Heart left ventricle (tissue), 16 donors: ENCODE data around the gene ACADVL. TPM values are rescaled to one million over a fixed set of nuclear protein-coding genes. Genes with fewer than 3 reads are reported as not detected.
A peak's percentile ranks its signal among the peaks of the same experiment; 100 is the strongest.

Source experiments
- ATAC-seq, 4 donors: fragments of 200-7000 bp; cut with Tn5 transposase; one replicate each; pipeline ENCODE4 v1.9.1; 2020 to 2022; ENCODE audit warnings: moderate library complexity in 4 of 4, mild to moderate bottlenecking in 3 of 4, moderate number of reproducible peaks in 1 of 4
- DNase-seq, 5 donors: peaks; one replicate each; pipeline ENCODE4 v3.0.0-alpha.2; 2020
- H3K27ac ChIP-seq, 12 donors: fragments of 200-600 bp; sonication (generic) in 4 of 12; one replicate each; pipeline versions ENCODE4 v1.5.0 to v1.8.0; 2016 to 2022; ENCODE audit warnings: mild to moderate bottlenecking in 2 of 12
- H3K27me3 ChIP-seq, 9 donors: fragments of 200-600 bp; sonication (generic) in 2 of 9; one replicate each; pipeline versions ENCODE4 v1.5.1 to v1.8.0; 2016 to 2022; ENCODE audit warnings: mild to moderate bottlenecking in 3 of 9
- H3K36me3 ChIP-seq, 9 donors: fragments of 200-600 bp; sonication (generic) in 2 of 9; one replicate each; pipeline versions ENCODE4 v1.5.0 to v1.8.0; 2018 to 2022; ENCODE audit warnings: mild to moderate bottlenecking in 2 of 9
- H3K4me1 ChIP-seq, 12 donors: fragments of 200-600 bp; sonication (generic) in 4 of 12; one replicate each; pipeline versions ENCODE4 v1.5.0 to v1.8.0; 2016 to 2022; ENCODE audit warnings: mild to moderate bottlenecking in 3 of 12
- H3K4me3 ChIP-seq, 12 donors: fragments of 200-600 bp; sonication (generic) in 4 of 12; one replicate each; pipeline versions ENCODE4 v1.5.0 to v1.8.0; 2017 to 2022; ENCODE audit warnings: mild to moderate bottlenecking in 9 of 12, moderate library complexity in 4 of 12
- H3K9me3 ChIP-seq, 12 donors: fragments of 200-600 bp; sonication (generic) in 4 of 12; one replicate each; pipeline versions ENCODE4 v1.5.0 to v1.8.0; 2016 to 2022; ENCODE audit warnings: mild to moderate bottlenecking in 1 of 12
- CTCF ChIP-seq, 12 donors: fragments of 200-600 bp; sonication (generic) in 4 of 12; IDR thresholded peaks; one replicate each; pipeline versions ENCODE4 v1.5.0 to v1.8.0; 2018 to 2022; ENCODE audit warnings: antibody characterized with exemption in 12 of 12, mild to moderate bottlenecking in 5 of 12
- POLR2A ChIP-seq, 2 donors: fragments of 450-650 bp; IDR thresholded peaks; one replicate each; pipeline ENCODE4 v1.6.1; 2017; ENCODE audit warnings: antibody characterized with exemption in 2 of 2, mild to moderate bottlenecking in 2 of 2, moderate library complexity in 2 of 2
- WGBS, 4 donors: extraction: QIAGEN DNeasy Blood & Tissue Kit in 2 of 4; methylation state at CpG; one replicate each; pipeline versions ENCODE4 v1.1.5 to v1.1.7; 2013 to 2018; 5-methylcytosine and 5-hydroxymethylcytosine counted together
- intact Hi-C, 10 donors: fragments of 100-400 bp; cut with DNase I; formaldehyde crosslinking; loops; one replicate each; pipeline versions ENCODE4 v1.11.1 to v1.14.2; 2022
- polyA plus RNA-seq, 2 donors: library from polyadenylated mRNA; stranded (reverse); fragments of 200-250 nt; gene quantifications; one replicate each; pipeline ENCODE4 v1.2.3, GENCODE V29; 2013
- total RNA-seq, 9 donors: library from RNA; depleted of rRNA in 2 of 9; stranded (reverse); fragments of >200 nt in 2 of 9; fragmentation: NEBNext Ultra II Directional in 3 of 9; extraction: Animal tissue kit (Norgen Biotek cat#: 25700) in 3 of 9; gene quantifications; one replicate each; pipeline versions ENCODE4 v1.1.0 to v1.2.4, GENCODE V29; 2016 to 2023
- donor health status: ischemic (EF 13 %, LVEDD 7.1; RV severe dilation, severe dysfunction).
- donor health status: healthy with polysubstance abuse.
- donor health status: DM: no; HTN: yes; CAD: no.
- donor health status: DM: no; HTN: no; CAD: no.
- donor health status: ischemic (EF 25% LVEDD 6.9; RV normal size, moderate dysfunction).
- donor health status: ischemic (EF 25% LVEDD 5.7; RV mildly dilated, moderate dysfunction).
- donor health status: healthy.
- donor health status: DM: yes; HTN: yes; CAD: no.
- donor health status: ischemic (EF 35%, LVEDD 5.7; RV mildly dilated, moderate dysfunction).
- donor health status: nonischemic (EF 11% LVEDD 7.7; RV severe dilation, severe dysfunction).
- donor health status: DM: yes; HTN: yes; CAD: no.
- donor health status: PGD.
- donor health status: ischemic (EF 29% LVEDD 5.4; RV normal size, mild dysfunction).
- donor health status: nonischemic (EF 23%, LVEDD 6.1; RV moderate dilation, normal function).

The ACADVL gene
- total and polyA plus RNA-seq, 11 donors = 601 to 2,758 (median 1,385) TPM

DNA sequence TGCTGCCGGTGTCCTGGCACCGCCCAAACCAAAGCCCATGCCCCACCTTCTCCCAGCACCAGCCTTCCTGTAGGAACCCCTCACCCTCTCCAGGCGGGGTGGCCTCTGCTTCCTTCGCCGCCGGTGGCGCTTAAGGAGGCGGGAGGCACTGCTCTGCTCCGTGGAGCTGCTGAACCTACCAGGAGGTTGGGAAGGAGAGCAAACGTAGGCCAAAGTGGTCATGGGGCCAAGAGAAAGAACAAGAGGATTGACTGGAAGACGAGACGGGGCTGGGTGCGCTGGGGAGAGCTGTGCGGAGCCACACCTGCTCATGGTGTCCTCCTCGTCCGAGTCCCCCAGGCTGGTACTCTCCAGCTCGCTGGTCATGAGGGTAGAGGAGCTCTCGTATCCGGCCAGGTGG lies 9.8 kb downstream of the ACADVL start:
- intact Hi-C loops = no loop called here
- Histone ChIP-seq H3K9me3 (no peaks in the 10 kb centered on the region), H3K27me3 (no peaks in the 10 kb centered on the region), H3K4me1 (peaks cover 5 to 38% (median 17%) of the 10 kb centered on the region in 12 donors), H3K27ac (no peak overlapping the region), H3K36me3 (peaks cover 0 to 61% (median 58%) of the 10 kb centered on the region in 9 donors), H3K4me3 (no peak overlapping the region)
- WGBS, 4 donors = 94 to 97% (median 96%) methylated on average over 19 of the region's 19 CpGs
- DNase-seq (no peak), ATAC-seq (no peak)
- TF ChIP-seq POLR2A (IDR thresholded peaks at IDR 0.05) (no peak), CTCF (IDR thresholded peaks at IDR 0.05) (no peak)

DNA sequence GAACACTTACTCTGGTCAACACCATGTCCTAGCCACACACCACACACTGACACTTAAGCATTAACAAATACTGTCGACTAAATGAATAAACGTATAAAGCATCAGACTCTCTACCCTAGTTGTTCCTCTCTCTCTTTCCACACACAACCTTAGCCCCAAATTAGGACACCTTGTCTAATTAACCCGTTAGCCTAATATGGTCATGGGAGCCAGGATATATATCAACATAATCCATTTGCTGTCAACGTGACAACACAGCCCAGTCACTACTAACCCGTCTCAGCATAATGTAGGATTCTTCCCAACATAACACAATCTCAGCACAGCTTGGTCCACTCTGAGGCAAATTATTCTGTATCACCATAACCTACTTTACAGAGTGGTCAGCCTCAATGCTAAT lies 12.4 kb downstream of the ACADVL start:
- H3K4me1 ChIP-seq = peaks cover 5 to 48% (median 23%) of the 10 kb centered on the region in 12 donors
- peak overlapping the region in 2 of 12 donors; percentile 79 to 85 for H3K4me3 ChIP-seq
- intact Hi-C loops = loop anchor here in 3 of 10 donors (10.0 kb wide), 3 partner anchors 253 to 613 kb away; partner anchors contain the start of genes CD68 (in 1 of the 3), POLR2A (in 1 of the 3) and SLC35G6 (in 1 of the 3)
- no peaks in the 10 kb centered on the region for H3K9me3 ChIP-seq
- TF ChIP-seq POLR2A (IDR thresholded peaks at IDR 0.05) = no peak
- no peak for TF ChIP-seq CTCF (IDR thresholded peaks at IDR 0.05)
- H3K36me3 ChIP-seq = peaks cover 0 to 57% (median 50%) of the 10 kb centered on the region in 9 donors
- no peak for ATAC-seq
- H3K27me3 ChIP-seq = no peaks in the 10 kb centered on the region
- 80 to 85% (median 83%) methylated on average over 5 of the region's 5 CpGs for WGBS, 4 donors
- no peak for DNase-seq
- no peak overlapping the region for H3K27ac ChIP-seq

DNA sequence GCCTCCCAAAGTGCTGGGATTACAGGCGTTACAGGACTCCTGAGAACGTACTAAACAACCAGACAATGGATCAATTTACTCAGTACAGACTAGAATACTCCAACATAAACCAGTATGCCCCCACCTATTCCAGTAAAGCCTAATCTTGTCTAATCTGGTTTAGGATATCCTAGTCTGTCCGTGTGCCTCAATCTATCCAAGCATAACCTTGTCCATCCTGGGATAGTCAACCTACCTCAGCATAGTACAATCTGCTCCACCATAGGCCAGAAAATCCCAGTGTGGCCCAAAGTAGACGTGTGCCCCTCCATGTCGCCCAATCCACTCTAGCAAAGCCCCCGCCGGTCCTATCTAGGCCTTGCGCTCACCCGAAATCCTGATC lies 14.0 kb downstream of the ACADVL start:
- Histone ChIP-seq H3K4me1 (peaks cover 5 to 53% (median 26%) of the 10 kb centered on the region in 12 donors), H3K27me3 (no peaks in the 10 kb centered on the region), H3K4me3 (peak overlapping the region; percentile 65 to 99 (median 84)), H3K9me3 (no peaks in the 10 kb centered on the region), H3K36me3 (peaks cover 0 to 43% (median 36%) of the 10 kb centered on the region in 9 donors), H3K27ac (peak overlapping the region; percentile 17 to 96 (median 88))
- WGBS, 4 donors = 1 to 3% (median 2%) methylated on average over 9 of the region's 9 CpGs
- no peak for TF ChIP-seq POLR2A (IDR thresholded peaks at IDR 0.05)
- no peak for TF ChIP-seq CTCF (IDR thresholded peaks at IDR 0.05)
- ATAC-seq (peak in 2 of 4 donors; percentile 1 to 4), DNase-seq (no peak)
- intact Hi-C loops = loop anchor here in 3 of 10 donors (10.0 kb wide), 3 partner anchors 251 to 611 kb away; partner anchors contain the start of genes CD68 (in 1 of the 3), POLR2A (in 1 of the 3) and SLC35G6 (in 1 of the 3)

GRCh38 chr17:7234083-7234951 lies 14.6 kb downstream of the ACADVL start, which contains the start of gene DVL2:
Gene DVL2, minus strand, starts transcription at chr17:7234517. Its CDS starts 255 bp downstream, at chr17:7234262.
- WGBS, 4 donors = 0 to 1% (median 1%) methylated on average over 19 to 72 of the region's 72 CpGs
- peak within 1 kb of the TSS; percentile 17 to 96 (median 88) for H3K27ac ChIP-seq
- no peaks in the 10 kb centered on the region for H3K9me3 ChIP-seq
- peak within 1 kb of the TSS; percentile 65 to 99 (median 84) for H3K4me3 ChIP-seq
- ATAC-seq (peak; percentile 53 to 68 (median 64)), DNase-seq (peak; percentile 96 to 97 (median 97))
- H3K4me1 ChIP-seq = peaks cover 5 to 53% (median 26%) of the 10 kb centered on the region in 12 donors
- TF ChIP-seq POLR2A (IDR thresholded peaks at IDR 0.05) = peak in 1 of 2 donors; percentile 79
- TF ChIP-seq CTCF (IDR thresholded peaks at IDR 0.05) = no peak
- intact Hi-C loops = loop anchor here in 3 of 10 donors (10.0 kb wide), 3 partner anchors 250 to 610 kb away; partner anchors contain the start of genes CD68 (in 1 of the 3), POLR2A (in 1 of the 3) and SLC35G6 (in 1 of the 3)
- H3K27me3 ChIP-seq = no peaks in the 10 kb centered on the region
- H3K36me3 ChIP-seq = peaks cover 0 to 37% (median 30%) of the 10 kb centered on the region in 9 donors
